Lung (tissue), 12 donors: ENCODE data around the gene CNTNAP2. TPM values are rescaled to one million over a fixed set of nuclear protein-coding genes. Genes with fewer than 3 reads are reported as not detected.

Experiments
- ATAC-seq: fragments of 200-7000 bp; cut with Tn5 transposase; one replicate; pipeline ENCODE4 v1.9.1; 2020; ENCODE audit warnings: moderate number of reproducible peaks; ENCODE audit not compliant: insufficient read depth, low FRiP score
- DNase-seq, 3 donors: peaks; one replicate each; pipeline ENCODE4 v3.0.0-alpha.2; 2013 to 2017
- H3K27ac ChIP-seq, 2 donors: one replicate each; pipeline ENCODE4 v1.5.1; 2013; ENCODE audit warnings: mild to moderate bottlenecking in 2 of 2, moderate library complexity in 2 of 2, control low read depth in 1 of 2, inconsistent platforms in 1 of 2, low read depth in 1 of 2, low read length in 1 of 2
- H3K27me3 ChIP-seq, 3 donors: one replicate each; pipeline ENCODE4 v1.5.1; 2013; ENCODE audit warnings: low read length in 2 of 3; ENCODE audit not compliant: control insufficient read depth in 3 of 3, insufficient read depth in 3 of 3
- H3K36me3 ChIP-seq, 4 donors: one replicate each; pipeline ENCODE4 v1.5.1; 2013; ENCODE audit warnings: low read length in 4 of 4, mild to moderate bottlenecking in 1 of 4, moderate library complexity in 1 of 4; ENCODE audit not compliant: control insufficient read depth in 4 of 4, insufficient read depth in 4 of 4
- H3K4me1 ChIP-seq, 5 donors: one replicate each; pipeline ENCODE4 v1.5.1; 2013; ENCODE audit warnings: low read length in 5 of 5, mild to moderate bottlenecking in 2 of 5, moderate library complexity in 1 of 5; ENCODE audit not compliant: control insufficient read depth in 5 of 5, insufficient read depth in 5 of 5
- H3K4me3 ChIP-seq: one replicate; pipeline ENCODE4 v1.5.1; 2013; ENCODE audit warnings: mild to moderate bottlenecking, control low read depth, moderate library complexity
- H3K9ac ChIP-seq, 2 donors: one replicate each; pipeline ENCODE4 v1.5.1; 2013; ENCODE audit warnings: low read length in 2 of 2, control low read depth in 1 of 2; ENCODE audit not compliant: insufficient read depth in 1 of 2
- H3K9me3 ChIP-seq, 4 donors: one replicate each; pipeline ENCODE4 v1.5.1; 2013; ENCODE audit warnings: low read length in 3 of 4, mild to moderate bottlenecking in 1 of 4, moderate library complexity in 1 of 4; ENCODE audit not compliant: control insufficient read depth in 4 of 4, insufficient read depth in 3 of 4
- WGBS, 2 donors: extraction: QIAGEN DNeasy Blood & Tissue Kit; methylation state at CpG; one replicate each; pipeline ENCODE4 v1.1.7; 2013; 5-methylcytosine and 5-hydroxymethylcytosine counted together
- polyA plus RNA-seq, 2 donors: library from polyadenylated mRNA; stranded (reverse); fragments of 200-250 nt; gene quantifications; one replicate each; pipeline ENCODE4 v1.2.1, GENCODE V29; 2013
- total RNA-seq, 2 donors: library from RNA; depleted of rRNA in 1 of 2; stranded (reverse); fragments of >200 nt in 1 of 2; gene quantifications; one replicate each; pipeline ENCODE4 v1.2.1, GENCODE V29; 2014 to 2021
- TF ChIP-seq, protein P1 (sequence below): IDR thresholded peaks from 2 replicates; pipeline ENCODE4 v1.5.1; 2012; ENCODE audit warnings: mild to moderate bottlenecking; ENCODE audit errors: control extremely low read depth, extremely low read depth
- donor health status: control.
- donor health status: control.
- donor health status: Bipolar disorder and iron deficiency.
- donor health status: healthy.
- donor health status: DM: yes; HTN: yes; CAD: no.

The CNTNAP2 gene
- total and polyA plus RNA-seq, 4 donors = 0.18 to 45.3 (median 0.52) TPM

DNA sequence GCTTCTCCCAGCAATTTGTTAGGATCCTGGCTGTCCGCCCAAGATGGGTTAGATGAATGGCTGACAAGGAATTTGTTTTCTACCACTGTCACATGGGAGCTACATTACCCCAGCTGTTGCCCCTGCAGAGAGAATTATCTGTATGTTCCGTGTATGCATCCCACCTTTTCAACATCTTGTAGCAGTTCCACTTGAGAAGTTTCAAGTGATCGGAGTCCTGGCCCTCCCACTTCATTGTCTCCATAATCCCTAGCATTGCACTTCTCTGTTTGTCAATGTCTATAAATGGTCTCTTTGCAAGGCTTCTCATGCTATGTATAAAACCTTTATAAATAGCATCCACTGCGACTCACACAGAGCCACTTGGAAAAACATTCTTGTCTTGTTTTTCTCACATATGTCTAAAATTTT, 972.5 kb downstream of the CNTNAP2 start:
- DNase-seq (no peak), ATAC-seq (no peak)
- no peaks in the 10 kb centered on the region for H3K36me3 ChIP-seq
- H3K4me3 ChIP-seq = no peak overlapping the region
- H3K27ac ChIP-seq = no peak overlapping the region
- H3K4me1 ChIP-seq = no peaks in the 10 kb centered on the region
- H3K9me3 ChIP-seq = peaks cover 0 to 2% (median 0%) of the 10 kb centered on the region in 4 donors
- TF ChIP-seq, protein P1, sequence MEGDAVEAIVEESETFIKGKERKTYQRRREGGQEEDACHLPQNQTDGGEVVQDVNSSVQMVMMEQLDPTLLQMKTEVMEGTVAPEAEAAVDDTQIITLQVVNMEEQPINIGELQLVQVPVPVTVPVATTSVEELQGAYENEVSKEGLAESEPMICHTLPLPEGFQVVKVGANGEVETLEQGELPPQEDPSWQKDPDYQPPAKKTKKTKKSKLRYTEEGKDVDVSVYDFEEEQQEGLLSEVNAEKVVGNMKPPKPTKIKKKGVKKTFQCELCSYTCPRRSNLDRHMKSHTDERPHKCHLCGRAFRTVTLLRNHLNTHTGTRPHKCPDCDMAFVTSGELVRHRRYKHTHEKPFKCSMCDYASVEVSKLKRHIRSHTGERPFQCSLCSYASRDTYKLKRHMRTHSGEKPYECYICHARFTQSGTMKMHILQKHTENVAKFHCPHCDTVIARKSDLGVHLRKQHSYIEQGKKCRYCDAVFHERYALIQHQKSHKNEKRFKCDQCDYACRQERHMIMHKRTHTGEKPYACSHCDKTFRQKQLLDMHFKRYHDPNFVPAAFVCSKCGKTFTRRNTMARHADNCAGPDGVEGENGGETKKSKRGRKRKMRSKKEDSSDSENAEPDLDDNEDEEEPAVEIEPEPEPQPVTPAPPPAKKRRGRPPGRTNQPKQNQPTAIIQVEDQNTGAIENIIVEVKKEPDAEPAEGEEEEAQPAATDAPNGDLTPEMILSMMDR = no peak
- H3K9ac ChIP-seq = no peak overlapping the region
- no peaks in the 10 kb centered on the region for H3K27me3 ChIP-seq
- 83 to 85% methylated on average over 4 of the region's 4 CpGs for WGBS, 2 donors

DNA sequence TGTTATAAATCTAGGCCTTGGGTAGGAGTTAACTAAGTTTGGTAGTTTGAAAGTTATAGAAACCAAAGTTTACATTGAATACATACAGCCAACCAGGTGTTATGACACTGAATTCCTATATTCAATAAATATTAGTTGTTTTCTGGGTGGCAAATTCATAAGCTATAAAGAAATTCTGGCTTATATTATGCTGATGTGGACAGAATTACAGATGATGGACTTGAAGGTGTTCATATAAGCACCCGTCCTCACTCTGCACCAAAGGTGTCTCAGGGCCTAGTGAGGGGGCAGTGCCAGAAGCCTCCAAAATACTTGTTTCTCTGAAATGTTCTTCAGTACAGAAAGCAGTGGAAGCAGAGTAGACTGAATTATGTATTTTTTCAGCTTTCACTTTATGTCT, 973.0 kb downstream of the CNTNAP2 start:
- DNase-seq (no peak), ATAC-seq (no peak)
- Histone ChIP-seq H3K36me3 (no peaks in the 10 kb centered on the region), H3K4me3 (no peak overlapping the region), H3K27ac (no peak overlapping the region), H3K27me3 (no peaks in the 10 kb centered on the region), H3K4me1 (no peaks in the 10 kb centered on the region), H3K9me3 (peaks cover 0 to 2% (median 0%) of the 10 kb centered on the region in 4 donors), H3K9ac (no peak overlapping the region)
- WGBS, 2 donors = 74 to 81% methylated on average over 1 of the region's 1 CpG
- TF ChIP-seq, protein P1 = no peak

DNA sequence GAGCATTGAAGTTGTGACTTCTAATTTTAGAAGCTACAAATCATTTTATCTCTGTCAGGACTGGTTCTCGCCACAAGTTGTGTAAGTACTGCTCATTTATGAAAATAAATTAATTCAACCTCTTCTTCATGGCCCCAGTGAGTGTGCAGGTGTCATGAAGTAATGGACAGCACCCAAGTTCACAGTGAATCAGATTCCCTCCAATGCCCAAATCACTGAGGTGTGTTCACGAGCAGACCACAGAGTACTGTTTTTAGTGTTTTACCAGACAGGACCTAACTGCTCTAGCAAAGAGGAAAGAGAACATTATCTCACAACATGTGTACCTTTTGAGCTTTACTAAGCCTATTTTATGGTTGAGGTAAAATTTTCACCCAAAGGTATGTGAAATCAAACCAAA, 980.0 kb downstream of the CNTNAP2 start:
- 77 to 84% methylated on average over 2 of the region's 2 CpGs for WGBS, 2 donors

More for the DNA sequence above, 980.0 kb downstream of the CNTNAP2 start:
- no peaks in the 10 kb centered on the region for H3K4me1 ChIP-seq
- H3K9me3 ChIP-seq = peaks cover 0 to 7% (median 0%) of the 10 kb centered on the region in 4 donors
- H3K9ac ChIP-seq = no peak overlapping the region
- no peak for ATAC-seq
- H3K36me3 ChIP-seq = no peaks in the 10 kb centered on the region
- H3K27me3 ChIP-seq = no peaks in the 10 kb centered on the region
- no peak overlapping the region for H3K27ac ChIP-seq
- H3K4me3 ChIP-seq = no peak overlapping the region
- DNase-seq = no peak
- TF ChIP-seq, protein P1 = no peak
